ENCODE results near the gene ZNF793. TPM values are rescaled to one million over a fixed set of nuclear protein-coding genes. Genes with fewer than 3 reads are reported as not detected.

ZNF793 gene
- total RNA-seq, 1 donor from 2014 or later: 0.43 TPM

DNA sequence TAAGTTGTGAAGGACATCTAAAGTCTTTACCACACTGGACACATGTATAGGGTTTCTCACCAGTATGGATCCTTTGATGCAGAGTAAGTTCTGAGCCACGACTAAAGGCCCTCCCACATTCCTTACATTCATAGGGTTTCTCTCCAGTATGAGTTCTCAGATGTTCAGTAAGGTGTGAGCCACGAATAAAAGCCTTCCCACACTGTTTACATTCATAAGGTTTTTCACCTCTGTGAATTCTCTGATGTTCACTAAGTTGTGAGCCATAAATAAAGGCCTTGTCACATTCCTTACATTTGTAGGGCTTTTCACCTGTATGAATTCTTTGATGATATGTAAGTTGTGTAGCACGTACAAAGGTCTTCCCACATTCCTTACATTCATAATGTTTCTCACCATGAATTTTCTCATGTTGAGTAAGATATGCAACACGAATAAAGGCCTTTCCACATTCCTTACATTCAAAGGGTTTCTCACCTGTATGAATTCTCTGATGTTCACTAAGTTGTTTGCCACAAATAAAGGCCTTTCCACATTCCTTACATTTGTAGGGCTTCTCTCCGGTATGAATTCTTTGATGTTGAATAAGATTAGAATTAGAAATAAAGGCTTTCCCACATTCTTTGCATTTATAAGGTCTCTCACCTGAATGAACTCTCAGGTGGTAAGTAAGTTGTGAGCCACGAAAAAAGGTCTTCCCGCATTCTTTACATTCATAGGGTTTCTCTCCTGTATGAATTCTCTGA, 58.1 kb downstream of the ZNF793 start:
- DNase-seq (ENCODE audit: low read depth): peak; percentile 1

DNA sequence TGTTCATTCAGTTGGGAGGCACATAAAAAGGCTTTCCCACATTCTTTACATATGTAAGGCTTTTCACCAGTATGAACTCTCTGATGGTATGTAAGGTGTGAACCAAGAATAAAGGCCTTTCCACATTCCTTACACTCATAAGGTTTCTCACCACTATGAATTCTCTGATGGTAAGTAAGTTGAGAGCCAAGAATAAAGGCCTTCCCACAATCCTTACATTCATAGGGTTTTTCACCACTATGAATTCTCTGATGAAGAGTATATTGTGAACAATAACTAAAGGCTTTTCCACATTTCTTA, 58.6 kb downstream of the ZNF793 start:
- DNase-seq (ENCODE audit: low read depth): no peak

GRCh38 chr19:37572203-37572602, 65.5 kb downstream of the ZNF793 start:
- DNase-seq (ENCODE audit: low read depth): no peak

- DNase-seq (ENCODE audit: low read depth): no peak
Measured at GRCh38 chr19:37583340-37583739, 76.6 kb downstream of the ZNF793 start.

Other genes starting within 250 kb of the ZNF793 start
- 4.4 and 15.7 TPM in 2 replicates for gene ZNF527, start 135.8 kb upstream of the ZNF793 start, total RNA-seq
- gene ZNF569, start 39.5 kb upstream of the ZNF793 start, total RNA-seq: 7.8 and 9.8 TPM in 2 replicates
- 7.4 and 9.4 TPM in 2 replicates for gene ZNF570, start 37.6 kb upstream of the ZNF793 start, total RNA-seq
- gene ZNF571, start 87.9 kb downstream of the ZNF793 start, total RNA-seq: 4.4 and 4.8 TPM in 2 replicates
- gene ZNF540, start 87.9 kb downstream of the ZNF793 start, total RNA-seq: 0.68 and 1.3 TPM in 2 replicates
- gene ZFP30, start 148.5 kb downstream of the ZNF793 start, total RNA-seq: 14.8 and 21.2 TPM in 2 replicates
- 4.4 and 4.6 TPM in 2 replicates for gene ZNF607, start 212.8 kb downstream of the ZNF793 start, total RNA-seq